OCI-LY3 (cell line): ENCODE measurements around the gene FAH.

Source experiments
- H2AFZ ChIP-seq: fragments of 200-600, 300-600 bp; shearing (Covaris generic); 2 replicates; pipeline ENCODE4 v1.6.0; 2014; ENCODE audit warnings: antibody characterized with exemption, low read depth, low read length
- H3K27ac ChIP-seq: fragments of 200-600, 300-600 bp; sonication (generic); 2 replicates; pipeline ENCODE4 v1.5.1; 2014; ENCODE audit warnings: mild to moderate bottlenecking, low read length, moderate library complexity, mixed read lengths
- H3K27me3 ChIP-seq: fragments of 200-600, 300-600 bp; sonication (generic); 2 replicates; pipeline ENCODE4 v1.6.1; 2014; ENCODE audit warnings: low read depth, low read length, mixed read lengths
- H3K36me3 ChIP-seq: fragments of 200-600, 300-600 bp; sonication (generic); replicated peaks from 2 replicates; pipeline ENCODE3; 2014; ENCODE audit warnings: low read depth, low read length, mixed read lengths
- H3K4me1 ChIP-seq: fragments of 300-600, 200-600 bp; sonication (generic); 2 replicates; pipeline ENCODE4 v1.6.1; 2014; ENCODE audit warnings: low read length, mixed read lengths
- H3K4me2 ChIP-seq: fragments of 200-600, 300-600 bp; sonication (generic); 2 replicates; pipeline ENCODE4 v1.6.1; 2014; ENCODE audit warnings: low read length, mixed read lengths
- H3K4me3 ChIP-seq: fragments of 300-600, 200-600 bp; sonication (generic); 2 replicates; pipeline ENCODE4 v1.5.1; 2014; ENCODE audit warnings: antibody characterized with exemption, mild to moderate bottlenecking, low read length, moderate library complexity
- H3K79me2 ChIP-seq: fragments of 300-600, 200-600 bp; shearing (Covaris generic); 2 replicates; pipeline ENCODE4 v1.6.1; 2014; ENCODE audit warnings: mild to moderate bottlenecking, low read length, mixed read lengths
- H3K9ac ChIP-seq: fragments of 300-600, 200-600 bp; shearing (Covaris generic); 2 replicates; pipeline ENCODE4 v1.6.0; 2014; ENCODE audit warnings: mild to moderate bottlenecking, low read length, moderate library complexity
- H3K9me3 ChIP-seq: fragments of 200-600, 300-600 bp; shearing (Covaris generic); 2 replicates; pipeline ENCODE4 v1.6.1; 2014; ENCODE audit warnings: low read length, mixed read lengths; ENCODE audit not compliant: insufficient read depth
- H4K20me1 ChIP-seq: fragments of 200-600, 300-600 bp; sonication (generic); 2 replicates; pipeline ENCODE4 v1.6.1; 2016; ENCODE audit warnings: low read length, mixed read lengths; ENCODE audit not compliant: insufficient read depth
- EZH2phosphoT487 ChIP-seq: fragments of 200-600 bp; shearing (Covaris generic); IDR thresholded peaks from 2 replicates; pipeline ENCODE4 v1.6.1; 2018; ENCODE audit warnings: antibody characterized with exemption, mixed run types, low read depth
- TF ChIP-seq, protein P1 (sequence below): fragments of 200-600, 300-600 bp; sonication (generic); IDR thresholded peaks from 2 replicates; pipeline ENCODE4 v1.5.1; 2014; ENCODE audit warnings: antibody characterized with exemption, low read length, low read depth

The FAH gene

GRCh38 chr15:80160570-80161156 is 7.9 kb downstream of the FAH start:
- Histone ChIP-seq H2AFZ (no peak overlapping the region), H3K9ac (no peak overlapping the region), H4K20me1 (no peaks in the 10 kb centered on the region), H3K27me3 (no peaks in the 10 kb centered on the region), H3K4me3 (no peak overlapping the region), H3K27ac (no peak overlapping the region), H3K36me3 (peaks cover 4% of the 10 kb centered on the region), H3K4me2 (no peak overlapping the region), H3K79me2 (no peaks in the 10 kb centered on the region), H3K4me1 (peaks cover 15% of the 10 kb centered on the region), H3K9me3 (no peaks in the 10 kb centered on the region)
- TF ChIP-seq, protein P1, sequence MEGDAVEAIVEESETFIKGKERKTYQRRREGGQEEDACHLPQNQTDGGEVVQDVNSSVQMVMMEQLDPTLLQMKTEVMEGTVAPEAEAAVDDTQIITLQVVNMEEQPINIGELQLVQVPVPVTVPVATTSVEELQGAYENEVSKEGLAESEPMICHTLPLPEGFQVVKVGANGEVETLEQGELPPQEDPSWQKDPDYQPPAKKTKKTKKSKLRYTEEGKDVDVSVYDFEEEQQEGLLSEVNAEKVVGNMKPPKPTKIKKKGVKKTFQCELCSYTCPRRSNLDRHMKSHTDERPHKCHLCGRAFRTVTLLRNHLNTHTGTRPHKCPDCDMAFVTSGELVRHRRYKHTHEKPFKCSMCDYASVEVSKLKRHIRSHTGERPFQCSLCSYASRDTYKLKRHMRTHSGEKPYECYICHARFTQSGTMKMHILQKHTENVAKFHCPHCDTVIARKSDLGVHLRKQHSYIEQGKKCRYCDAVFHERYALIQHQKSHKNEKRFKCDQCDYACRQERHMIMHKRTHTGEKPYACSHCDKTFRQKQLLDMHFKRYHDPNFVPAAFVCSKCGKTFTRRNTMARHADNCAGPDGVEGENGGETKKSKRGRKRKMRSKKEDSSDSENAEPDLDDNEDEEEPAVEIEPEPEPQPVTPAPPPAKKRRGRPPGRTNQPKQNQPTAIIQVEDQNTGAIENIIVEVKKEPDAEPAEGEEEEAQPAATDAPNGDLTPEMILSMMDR = no peak
- TF ChIP-seq EZH2phosphoT487 = no peak

DNA sequence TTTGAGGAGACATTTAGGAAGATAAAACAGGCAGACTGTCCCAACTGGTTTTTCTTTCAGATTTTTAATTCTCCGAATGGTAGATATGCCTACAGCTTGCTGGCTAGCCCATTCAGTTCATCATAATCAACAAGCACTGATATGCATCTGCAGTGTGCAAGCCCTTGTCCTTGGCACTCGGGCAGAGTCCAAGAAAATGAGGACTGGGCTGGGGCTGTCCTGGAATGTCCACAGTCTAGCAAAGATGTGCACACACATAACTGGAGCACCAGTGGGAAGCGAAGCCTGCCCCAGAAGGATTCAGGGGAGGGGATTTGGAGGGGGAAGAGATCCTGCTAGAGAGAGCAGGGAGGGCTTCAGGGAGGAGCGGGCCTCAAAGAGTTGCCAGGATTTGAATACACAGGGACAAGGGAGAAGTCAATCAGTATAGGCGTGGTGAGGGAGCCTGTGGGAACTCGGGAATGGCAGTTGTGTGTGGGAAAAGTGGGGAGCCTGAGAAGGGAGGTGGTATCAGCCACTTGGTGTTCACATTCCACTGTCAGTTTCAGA is 8.7 kb downstream of the FAH start:
- Histone ChIP-seq H3K4me3 (no peak overlapping the region), H3K36me3 (peaks cover 4% of the 10 kb centered on the region), H3K4me1 (peaks cover 10% of the 10 kb centered on the region), H4K20me1 (no peaks in the 10 kb centered on the region), H3K27me3 (no peaks in the 10 kb centered on the region), H3K4me2 (no peak overlapping the region), H2AFZ (no peak overlapping the region), H3K9me3 (no peaks in the 10 kb centered on the region), H3K9ac (no peak overlapping the region), H3K79me2 (no peaks in the 10 kb centered on the region), H3K27ac (no peak overlapping the region)
- TF ChIP-seq EZH2phosphoT487 = no peak
- TF ChIP-seq, protein P1 = no peak

DNA sequence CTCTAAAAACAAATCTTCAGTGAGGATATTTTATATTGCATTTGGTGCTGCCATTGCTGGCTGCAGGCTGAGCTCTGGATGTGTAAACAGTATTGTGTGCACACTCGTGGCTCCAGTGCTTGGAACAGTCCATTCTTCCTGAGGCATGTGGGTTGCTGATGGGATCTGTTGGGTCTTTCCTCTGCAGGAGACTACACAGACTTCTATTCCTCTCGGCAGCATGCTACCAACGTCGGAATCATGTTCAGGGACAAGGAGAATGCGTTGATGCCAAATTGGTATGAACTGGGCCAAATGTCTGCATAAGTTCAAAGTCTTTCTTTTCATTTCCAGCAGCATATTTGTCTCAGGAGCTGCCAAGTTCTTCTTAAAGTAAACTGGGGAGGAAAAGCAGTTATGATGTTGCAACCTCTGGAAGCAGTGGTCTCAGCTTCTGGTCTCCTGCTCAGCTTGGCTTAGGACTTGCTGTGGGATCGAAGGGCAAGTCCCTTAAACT is 9.3 kb downstream of the FAH start:
- no peak overlapping the region for H3K4me3 ChIP-seq
- H3K4me2 ChIP-seq = no peak overlapping the region
- H2AFZ ChIP-seq = no peak overlapping the region
- peaks cover 10% of the 10 kb centered on the region for H3K4me1 ChIP-seq
- no peak overlapping the region for H3K9ac ChIP-seq
- no peaks in the 10 kb centered on the region for H3K27me3 ChIP-seq
- H3K9me3 ChIP-seq = no peaks in the 10 kb centered on the region
- H3K27ac ChIP-seq = no peak overlapping the region
- H3K36me3 ChIP-seq = peaks cover 4% of the 10 kb centered on the region
- no peaks in the 10 kb centered on the region for H3K79me2 ChIP-seq
- H4K20me1 ChIP-seq = no peaks in the 10 kb centered on the region
- TF ChIP-seq, protein P1 = no peak
- TF ChIP-seq EZH2phosphoT487 = no peak

GRCh38 chr15:80163217-80163616 is 10.4 kb downstream of the FAH start:
- TF ChIP-seq, protein P1 = no peak
- no peak for TF ChIP-seq EZH2phosphoT487
- Histone ChIP-seq H3K27me3 (no peaks in the 10 kb centered on the region), H3K27ac (no peak overlapping the region), H3K9me3 (no peaks in the 10 kb centered on the region), H3K79me2 (no peaks in the 10 kb centered on the region), H4K20me1 (no peaks in the 10 kb centered on the region), H3K36me3 (peaks cover 4% of the 10 kb centered on the region), H3K4me1 (peaks cover 10% of the 10 kb centered on the region), H3K4me3 (no peak overlapping the region), H2AFZ (no peak overlapping the region), H3K9ac (no peak overlapping the region), H3K4me2 (no peak overlapping the region)
